Measurements from ENCODE around the gene SULT1A4.
"Not testable (repeated sequence)": the region's sequence is repeated elsewhere in the genome, so short reads cannot be mapped to it uniquely, and the experiment has no call there.

Gene SULT1A4

GRCh38 chr16:29459706-29460646 is at the start of gene SULT1A4:
Gene SULT1A4, plus strand, starts transcription at chr16:29459913. Its CDS starts 1,473 bp downstream, at chr16:29461386.
- not testable (repeated sequence) for DNase-seq

GRCh38 chr16:29423587-29423986 is 36.1 kb upstream of the SULT1A4 start:
- not testable (repeated sequence) for DNase-seq

GRCh38 chr16:29425390-29425789 is 34.3 kb upstream of the SULT1A4 start:
- not testable (repeated sequence) for DNase-seq

- DNase-seq, result not testable (repeated sequence)
Measured at GRCh38 chr16:29453754-29454153, 6.0 kb upstream of the SULT1A4 start.

GRCh38 chr16:29454269-29454668 is 5.4 kb upstream of the SULT1A4 start, which contains the start of the genes BOLA2 and SLX1B:
Gene BOLA2, minus strand, starts transcription at chr16:29454351. Its CDS starts 98 bp downstream, at chr16:29454253.
Gene SLX1B, plus strand, starts transcription at chr16:29454533.
- not testable (repeated sequence) for DNase-seq

GRCh38 chr16:29454828-29455227 is 4.9 kb upstream of the SULT1A4 start:
- DNase-seq, result not testable (repeated sequence)

- not testable (repeated sequence) for DNase-seq
Measured at GRCh38 chr16:29457660-29458059, 2.1 kb upstream of the SULT1A4 start.

- DNase-seq, result not testable (repeated sequence)
Measured at GRCh38 chr16:29460647-29461030, 926 bp downstream of the SULT1A4 start.

GRCh38 chr16:29465985-29466824 is 6.5 kb downstream of the SULT1A4 start:
- not testable (repeated sequence) for DNase-seq

- DNase-seq, result not testable (repeated sequence)
Measured at GRCh38 chr16:29466904-29467303, 7.2 kb downstream of the SULT1A4 start.

- not testable (repeated sequence) for DNase-seq
Measured at GRCh38 chr16:29467654-29468366, 8.1 kb downstream of the SULT1A4 start.

- not testable (repeated sequence) for DNase-seq
Measured at GRCh38 chr16:29469660-29470059, 9.9 kb downstream of the SULT1A4 start.

GRCh38 chr16:29472065-29472464 is 12.4 kb downstream of the SULT1A4 start:
- not testable (repeated sequence) for DNase-seq

- DNase-seq, result not testable (repeated sequence)
Measured at GRCh38 chr16:29482276-29482675, 22.6 kb downstream of the SULT1A4 start.

GRCh38 chr16:29506308-29506707 is 46.6 kb downstream of the SULT1A4 start, which contains the start of gene NPIPB12:
Gene NPIPB12, minus strand, starts transcription at chr16:29506408.
- not testable (repeated sequence) for DNase-seq

All from NCI-H187 (cell line).